ENCODE results near the gene OPCML. TPM values are rescaled to one million over a fixed set of nuclear protein-coding genes. Genes with fewer than 3 reads are reported as not detected.

OPCML gene
- total RNA-seq, 2 donors from 2014 or later: 0.34 TPM; not detected in 1

DNA sequence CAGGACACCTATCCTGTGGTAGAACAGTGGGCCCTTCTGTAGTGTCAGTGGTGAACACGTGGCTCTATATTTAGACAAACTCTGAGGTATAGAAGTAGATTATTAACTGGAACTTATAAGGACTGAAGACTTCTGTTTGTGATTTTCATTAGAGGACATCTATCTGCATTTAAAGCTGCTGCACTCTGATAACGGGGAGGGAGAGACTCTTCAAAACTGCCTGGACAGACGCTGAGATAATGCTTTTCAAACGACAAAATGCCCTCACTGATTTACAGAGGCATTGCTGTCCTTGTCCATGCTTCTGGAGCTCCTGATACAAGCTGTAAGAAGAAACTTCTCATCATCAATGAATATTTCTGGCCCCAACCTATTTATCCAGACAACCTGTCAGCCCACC, 425.2 kb downstream of the OPCML start:
- H3K27me3 ChIP-seq (replicated peaks; ENCODE audit: insufficient read depth): no peaks in the 10 kb centered on the region
- H3K36me3 ChIP-seq: no peaks in the 10 kb centered on the region
- intact Hi-C loops (cut with DNase I): no loop called here
- no peaks in the 10 kb centered on the region for H3K4me1 ChIP-seq (replicated peaks)
- H3K9me3 ChIP-seq: no peaks in the 10 kb centered on the region
- 77% methylated on average over 4 of the region's 4 CpGs for WGBS
- DNase-seq (ENCODE audit: low spot score): no peak
- no peak overlapping the region for H3K27ac ChIP-seq
- H3K4me3 ChIP-seq: no peak overlapping the region
- TF ChIP-seq, protein P1, sequence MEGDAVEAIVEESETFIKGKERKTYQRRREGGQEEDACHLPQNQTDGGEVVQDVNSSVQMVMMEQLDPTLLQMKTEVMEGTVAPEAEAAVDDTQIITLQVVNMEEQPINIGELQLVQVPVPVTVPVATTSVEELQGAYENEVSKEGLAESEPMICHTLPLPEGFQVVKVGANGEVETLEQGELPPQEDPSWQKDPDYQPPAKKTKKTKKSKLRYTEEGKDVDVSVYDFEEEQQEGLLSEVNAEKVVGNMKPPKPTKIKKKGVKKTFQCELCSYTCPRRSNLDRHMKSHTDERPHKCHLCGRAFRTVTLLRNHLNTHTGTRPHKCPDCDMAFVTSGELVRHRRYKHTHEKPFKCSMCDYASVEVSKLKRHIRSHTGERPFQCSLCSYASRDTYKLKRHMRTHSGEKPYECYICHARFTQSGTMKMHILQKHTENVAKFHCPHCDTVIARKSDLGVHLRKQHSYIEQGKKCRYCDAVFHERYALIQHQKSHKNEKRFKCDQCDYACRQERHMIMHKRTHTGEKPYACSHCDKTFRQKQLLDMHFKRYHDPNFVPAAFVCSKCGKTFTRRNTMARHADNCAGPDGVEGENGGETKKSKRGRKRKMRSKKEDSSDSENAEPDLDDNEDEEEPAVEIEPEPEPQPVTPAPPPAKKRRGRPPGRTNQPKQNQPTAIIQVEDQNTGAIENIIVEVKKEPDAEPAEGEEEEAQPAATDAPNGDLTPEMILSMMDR (IDR thresholded peaks at IDR 0.05): no peak
- TF ChIP-seq POLR2AphosphoS5 (IDR thresholded peaks at IDR 0.05): no peak
- no peak for TF ChIP-seq POLR2A (IDR thresholded peaks at IDR 0.05)

DNA sequence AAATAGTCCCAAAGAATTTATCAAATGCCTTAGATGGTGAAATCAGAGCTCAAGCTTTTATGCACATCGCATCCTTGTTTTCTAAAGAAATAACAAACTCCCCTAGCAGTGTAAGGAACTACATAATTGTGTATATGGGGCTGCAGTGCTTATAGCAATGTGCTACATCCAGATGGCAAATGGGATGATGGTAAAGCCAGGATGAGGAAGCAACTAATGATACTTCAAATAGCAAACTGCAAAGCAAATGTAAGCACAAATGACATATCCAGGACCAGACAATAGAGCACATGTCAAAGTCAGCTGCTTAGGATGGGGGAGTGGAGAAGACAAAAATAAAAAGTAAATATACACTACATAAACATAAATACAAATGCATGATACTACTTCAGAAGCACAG, 425.9 kb downstream of the OPCML start:
- WGBS: 89% methylated on average over 1 of the region's 1 CpG
- intact Hi-C loops (cut with DNase I): no loop called here
- H3K27ac ChIP-seq: no peak overlapping the region
- H3K27me3 ChIP-seq (replicated peaks; ENCODE audit: insufficient read depth): no peaks in the 10 kb centered on the region
- H3K4me3 ChIP-seq: no peak overlapping the region
- no peaks in the 10 kb centered on the region for H3K36me3 ChIP-seq
- no peaks in the 10 kb centered on the region for H3K4me1 ChIP-seq (replicated peaks)
- TF ChIP-seq POLR2A (IDR thresholded peaks at IDR 0.05) (no peak), POLR2AphosphoS5 (IDR thresholded peaks at IDR 0.05) (no peak)
- TF ChIP-seq, protein P1 (IDR thresholded peaks at IDR 0.05): no peak
- no peak for DNase-seq (ENCODE audit: low spot score)
- H3K9me3 ChIP-seq: no peaks in the 10 kb centered on the region

DNA sequence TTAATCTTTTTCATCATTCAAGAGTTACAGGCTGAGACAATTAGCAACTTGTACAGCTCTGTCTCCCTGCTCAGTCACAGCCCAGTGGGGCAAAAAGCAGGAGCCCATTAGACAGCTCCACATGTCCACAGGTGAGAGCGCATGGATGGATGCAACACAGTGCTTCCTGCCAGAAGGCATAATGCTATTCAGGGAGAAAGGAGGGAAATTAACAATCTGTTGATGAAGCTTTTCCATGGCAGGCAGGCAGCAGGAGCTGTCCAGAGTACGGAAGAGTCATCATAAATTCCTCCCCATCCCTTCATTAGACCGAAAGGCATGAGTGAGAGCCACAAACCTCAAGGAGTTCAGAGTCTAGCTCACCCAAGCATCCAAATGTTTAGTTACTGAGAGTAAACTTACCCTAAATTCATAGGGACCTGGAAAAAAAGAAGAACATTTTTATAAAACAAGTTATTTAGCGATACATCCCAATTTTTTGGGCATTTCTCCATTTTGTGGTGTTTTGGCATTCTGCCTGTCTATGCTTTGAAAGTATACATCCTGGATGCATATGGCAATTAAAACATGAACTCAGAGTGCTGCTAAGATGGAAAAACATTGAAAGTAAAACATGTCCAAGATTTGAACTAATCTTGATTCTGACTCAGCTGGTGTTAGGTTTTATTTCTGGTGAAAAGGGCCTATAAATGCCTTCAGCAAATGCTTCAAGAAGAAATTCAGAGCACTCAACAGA, 428.1 kb downstream of the OPCML start:
- H3K9me3 ChIP-seq: no peaks in the 10 kb centered on the region
- WGBS: 53% methylated on average over 4 of the region's 4 CpGs
- no peak overlapping the region for H3K27ac ChIP-seq
- no peak overlapping the region for H3K4me3 ChIP-seq
- intact Hi-C loops (cut with DNase I): no loop called here
- H3K27me3 ChIP-seq (replicated peaks; ENCODE audit: insufficient read depth): no peaks in the 10 kb centered on the region
- no peaks in the 10 kb centered on the region for H3K36me3 ChIP-seq
- DNase-seq (ENCODE audit: low spot score): no peak
- TF ChIP-seq, protein P1 (IDR thresholded peaks at IDR 0.05): no peak
- TF ChIP-seq POLR2AphosphoS5 (IDR thresholded peaks at IDR 0.05) (no peak), POLR2A (IDR thresholded peaks at IDR 0.05) (no peak)
- H3K4me1 ChIP-seq (replicated peaks): no peaks in the 10 kb centered on the region

DNA sequence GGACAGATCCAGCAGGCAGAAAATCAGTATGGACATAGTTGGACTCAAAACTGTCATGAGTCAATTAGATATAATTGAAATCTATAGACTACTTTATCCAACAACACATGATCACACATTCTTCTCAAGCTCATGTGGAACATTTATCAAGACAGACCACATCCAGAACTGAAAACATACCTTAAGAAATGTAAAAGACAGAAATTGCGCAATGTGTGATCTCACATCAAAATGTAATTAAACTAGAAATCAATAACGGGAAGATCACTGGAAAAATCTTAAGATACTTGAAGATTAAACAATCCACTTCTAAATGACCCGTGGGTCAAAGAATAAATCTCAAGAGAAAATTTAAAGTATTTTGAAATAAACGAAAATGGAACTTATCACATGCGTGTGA, 435.3 kb downstream of the OPCML start:
- TF ChIP-seq, protein P1 (IDR thresholded peaks at IDR 0.05): no peak
- no peak for TF ChIP-seq POLR2A (IDR thresholded peaks at IDR 0.05)
- no peak for TF ChIP-seq POLR2AphosphoS5 (IDR thresholded peaks at IDR 0.05)
- no peaks in the 10 kb centered on the region for H3K27me3 ChIP-seq (replicated peaks; ENCODE audit: insufficient read depth)
- intact Hi-C loops (cut with DNase I): no loop called here
- no peak for DNase-seq (ENCODE audit: low spot score)
- no peaks in the 10 kb centered on the region for H3K36me3 ChIP-seq
- WGBS: 83% methylated on average over 5 of the region's 5 CpGs
- no peaks in the 10 kb centered on the region for H3K4me1 ChIP-seq (replicated peaks)
- H3K27ac ChIP-seq: no peak overlapping the region
- H3K4me3 ChIP-seq: no peak overlapping the region
- no peaks in the 10 kb centered on the region for H3K9me3 ChIP-seq

DNA sequence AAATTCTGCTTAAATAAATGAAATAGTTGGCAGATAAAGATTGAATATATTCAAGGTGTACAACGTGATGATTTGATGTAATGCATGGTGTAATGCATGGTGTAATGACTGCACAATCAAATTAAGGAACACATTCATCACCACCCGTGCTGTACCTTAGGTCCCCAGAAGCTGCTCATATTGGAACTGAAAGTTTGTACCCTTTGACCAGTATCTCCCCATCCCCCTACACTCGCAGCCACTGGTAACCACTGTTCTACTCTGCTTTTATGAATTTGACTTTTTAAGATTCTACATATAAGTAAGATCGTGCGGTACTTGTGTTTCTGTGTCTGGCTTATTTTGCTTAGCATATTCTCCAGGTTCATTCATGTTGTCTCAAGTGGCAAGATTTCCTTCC, 445.8 kb downstream of the OPCML start:
- H3K9me3 ChIP-seq: no peaks in the 10 kb centered on the region
- 79% methylated on average over 5 of the region's 5 CpGs for WGBS
- intact Hi-C loops (cut with DNase I): no loop called here
- DNase-seq (ENCODE audit: low spot score): no peak
- H3K36me3 ChIP-seq: no peaks in the 10 kb centered on the region
- no peak overlapping the region for H3K4me3 ChIP-seq
- H3K4me1 ChIP-seq (replicated peaks): no peaks in the 10 kb centered on the region
- peaks cover 8% of the 10 kb centered on the region for H3K27me3 ChIP-seq (replicated peaks; ENCODE audit: insufficient read depth)
- TF ChIP-seq POLR2A (IDR thresholded peaks at IDR 0.05): no peak
- TF ChIP-seq POLR2AphosphoS5 (IDR thresholded peaks at IDR 0.05): no peak
- TF ChIP-seq, protein P1 (IDR thresholded peaks at IDR 0.05): no peak
- no peak overlapping the region for H3K27ac ChIP-seq

Data from prostate gland (tissue), 2 donors.